Ovary (tissue), 9 donors: ENCODE data around the gene YES1. TPM values are rescaled to one million over a fixed set of nuclear protein-coding genes. Genes with fewer than 3 reads are reported as not detected.

ENCODE experiments used
- DNase-seq, 5 donors: peaks; one replicate each; pipeline ENCODE4 v3.0.0-alpha.2; 2019 to 2020
- H3K27ac ChIP-seq, 2 donors: fragments of 200-600 bp; one replicate each; pipeline versions ENCODE4 v1.5.1 to v1.8.0; 2019 to 2022
- H3K27me3 ChIP-seq: fragments of 200-600 bp; one replicate; pipeline ENCODE4 v1.8.0; 2022
- H3K36me3 ChIP-seq: fragments of 200-600 bp; sonication (generic); one replicate; pipeline ENCODE4 v1.5.1; 2019
- H3K4me1 ChIP-seq: one replicate; pipeline ENCODE4 v1.8.1; 2013; ENCODE audit warnings: mild to moderate bottlenecking, moderate library complexity; ENCODE audit not compliant: insufficient read depth
- H3K4me3 ChIP-seq: fragments of 200-600 bp; sonication (generic); one replicate; pipeline ENCODE4 v1.5.1; 2017
- H3K9me3 ChIP-seq, 2 donors: fragments of 200-600 bp in 1 of 2; sonication (generic) in 1 of 2; one replicate each; pipeline versions ENCODE4 v1.5.1 to v1.8.1; 2013 to 2019; ENCODE audit warnings: mild to moderate bottlenecking in 1 of 2, moderate library complexity in 1 of 2
- EP300 ChIP-seq: sonication (generic); formaldehyde crosslinking; IDR thresholded peaks from one replicate; pipeline ENCODE4 v1.6.1; 2017; ENCODE audit warnings: antibody characterized with exemption
- POLR2A ChIP-seq: fragments of 450-650 bp; IDR thresholded peaks from one replicate; pipeline ENCODE4 v1.6.1; 2017; ENCODE audit warnings: antibody characterized with exemption, mild to moderate bottlenecking, moderate library complexity
- WGBS, 3 donors: extraction: QIAGEN DNeasy Blood & Tissue Kit in 1 of 3; methylation state at CpG; one replicate each; pipeline versions ENCODE4 v1.1.5 to v1.1.7; 2013 to 2017; 5-methylcytosine and 5-hydroxymethylcytosine counted together
- intact Hi-C, 4 donors: fragments of 100-400 bp; cut with DNase I; formaldehyde crosslinking; loops; one replicate each; pipeline versions ENCODE4 v1.11.0 to v1.15.1; 2022 to 2023
- polyA plus RNA-seq, 2 donors: library from polyadenylated mRNA; stranded (reverse); fragments of 200-250 nt in 1 of 2; fragments of 350-450 nt in 1 of 2; fragmentation: Illumina TruSeq in 1 of 2; extraction: RNeasy Lipid Tissue Mini Kit (QIAGEN cat#74804) in 1 of 2; gene quantifications; one replicate each; pipeline ENCODE4 v1.2.3, GENCODE V29; 2013 to 2014
- total RNA-seq, 7 donors: library from RNA; depleted of rRNA in 2 of 7; stranded (reverse); fragments of >200 nt in 2 of 7; fragmentation: NEBNext Ultra II Directional in 3 of 7; extraction: Animal tissue kit (Norgen Biotek cat#: 25700) in 3 of 7; gene quantifications; one replicate each; pipeline versions ENCODE4 v1.1.0 to v1.2.4, GENCODE V29; 2016 to 2023
- TF ChIP-seq, protein P1 (sequence below), 3 donors: fragments of 450-650 bp in 2 of 3; fragments of 200-600 bp in 1 of 3; IDR thresholded peaks; one replicate each; pipeline versions ENCODE4 v1.5.1 to v1.8.0; 2016 to 2022; ENCODE audit warnings: antibody characterized with exemption in 3 of 3, mild to moderate bottlenecking in 1 of 3
- donor health status: DM: no; HTN: no; CAD: no; lungs with moderate emphysema.
- donor health status: DM: no; HTN: no; CAD: no.
- donor health status: Bipolar disorder and iron deficiency.
- donor health status: DM: yes; HTN: yes; CAD: no.
- donor health status: DM: no; HTN: no; CAD: no.
- donor health status: DM: yes; HTN: yes; CAD: no.

The YES1 gene
- total and polyA plus RNA-seq, 9 donors = 14.3 to 95.1 (median 34.6) TPM

DNA sequence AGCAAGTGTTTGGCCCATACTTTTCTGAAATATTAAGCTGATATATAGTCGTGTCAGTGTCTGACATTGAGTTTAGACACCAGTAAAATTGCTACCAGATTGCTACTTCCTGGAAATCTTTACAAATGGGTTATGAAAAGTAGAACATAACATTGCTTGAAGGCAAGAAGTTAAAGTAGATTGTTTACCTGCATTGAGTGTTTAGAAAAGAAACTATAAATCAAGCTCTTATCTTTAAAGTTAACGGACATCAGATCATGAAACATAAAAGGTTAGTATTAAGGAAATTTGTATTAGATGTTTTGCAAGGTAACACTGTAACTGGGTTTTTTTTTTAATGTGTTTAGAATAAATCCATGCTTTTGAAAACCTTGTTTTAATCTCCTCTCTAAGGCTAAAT lies 4.8 kb upstream of the YES1 start:
- no peak overlapping the region for H3K27ac ChIP-seq
- intact Hi-C loops = no loop called here
- no peak for TF ChIP-seq POLR2A
- TF ChIP-seq, protein P1, sequence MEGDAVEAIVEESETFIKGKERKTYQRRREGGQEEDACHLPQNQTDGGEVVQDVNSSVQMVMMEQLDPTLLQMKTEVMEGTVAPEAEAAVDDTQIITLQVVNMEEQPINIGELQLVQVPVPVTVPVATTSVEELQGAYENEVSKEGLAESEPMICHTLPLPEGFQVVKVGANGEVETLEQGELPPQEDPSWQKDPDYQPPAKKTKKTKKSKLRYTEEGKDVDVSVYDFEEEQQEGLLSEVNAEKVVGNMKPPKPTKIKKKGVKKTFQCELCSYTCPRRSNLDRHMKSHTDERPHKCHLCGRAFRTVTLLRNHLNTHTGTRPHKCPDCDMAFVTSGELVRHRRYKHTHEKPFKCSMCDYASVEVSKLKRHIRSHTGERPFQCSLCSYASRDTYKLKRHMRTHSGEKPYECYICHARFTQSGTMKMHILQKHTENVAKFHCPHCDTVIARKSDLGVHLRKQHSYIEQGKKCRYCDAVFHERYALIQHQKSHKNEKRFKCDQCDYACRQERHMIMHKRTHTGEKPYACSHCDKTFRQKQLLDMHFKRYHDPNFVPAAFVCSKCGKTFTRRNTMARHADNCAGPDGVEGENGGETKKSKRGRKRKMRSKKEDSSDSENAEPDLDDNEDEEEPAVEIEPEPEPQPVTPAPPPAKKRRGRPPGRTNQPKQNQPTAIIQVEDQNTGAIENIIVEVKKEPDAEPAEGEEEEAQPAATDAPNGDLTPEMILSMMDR (IDR thresholded peaks at IDR 0.05) = no peak
- no peak for TF ChIP-seq EP300
- peaks cover 2% of the 10 kb centered on the region for H3K4me1 ChIP-seq
- H3K36me3 ChIP-seq = no peaks in the 10 kb centered on the region
- H3K27me3 ChIP-seq = no peaks in the 10 kb centered on the region
- no peak for DNase-seq
- no peak overlapping the region for H3K4me3 ChIP-seq
- WGBS, 3 donors = 44 to 49% (median 48%) methylated on average over 2 of the region's 2 CpGs
- H3K9me3 ChIP-seq = no peaks in the 10 kb centered on the region

DNA sequence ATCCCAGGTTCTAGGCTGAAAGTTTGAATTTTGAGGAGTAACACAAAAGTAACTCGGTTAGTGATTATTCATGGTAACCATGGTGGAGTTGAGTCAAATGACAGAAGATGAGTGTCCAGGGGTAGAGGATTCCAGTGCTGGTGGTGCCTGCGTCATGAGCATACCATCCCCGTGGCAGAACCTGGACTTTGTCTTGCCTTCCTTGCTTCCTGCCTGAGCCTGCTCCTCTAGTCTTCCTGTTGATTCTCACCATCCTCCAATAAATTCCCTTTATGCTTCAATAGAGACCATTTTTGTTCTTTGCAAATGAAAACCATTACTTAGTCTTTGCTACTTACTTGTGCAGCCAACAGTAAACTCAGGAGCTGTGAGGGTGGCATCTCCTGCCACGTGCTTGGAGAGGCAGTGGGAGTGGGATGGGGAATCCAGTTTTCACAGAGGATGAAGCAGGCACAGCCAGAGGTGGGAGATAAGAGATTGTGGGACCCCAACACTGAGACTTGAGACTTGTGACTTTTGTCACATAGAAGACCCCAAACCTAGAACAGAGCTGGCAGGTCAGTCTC lies 4.1 kb upstream of the YES1 start:
- H3K27ac ChIP-seq = no peak overlapping the region
- intact Hi-C loops = no loop called here
- TF ChIP-seq EP300 (no peak), POLR2A (no peak)
- TF ChIP-seq, protein P1 (IDR thresholded peaks at IDR 0.05) = no peak

DNA sequence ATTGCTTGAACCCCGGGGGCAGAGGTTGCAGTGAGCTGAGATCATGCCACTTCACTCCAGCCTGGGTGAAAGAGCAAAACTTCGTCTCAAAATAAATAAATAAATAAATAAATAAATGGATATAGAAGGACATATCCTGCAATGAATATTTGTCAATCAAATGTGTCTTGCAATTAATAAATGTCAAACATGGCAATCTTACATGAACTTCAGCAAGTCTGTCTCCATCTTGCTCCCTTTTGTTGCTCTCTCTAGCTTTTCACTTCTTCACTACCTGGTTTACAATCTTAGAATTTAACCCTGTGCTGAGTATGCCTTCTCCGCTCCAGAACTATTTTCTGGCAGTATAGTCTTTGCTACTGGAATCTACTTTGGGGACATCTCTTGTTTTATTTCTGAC lies 3.3 kb upstream of the YES1 start:
- Histone ChIP-seq H3K4me1 (peaks cover 2% of the 10 kb centered on the region), H3K27ac (no peak overlapping the region), H3K9me3 (no peaks in the 10 kb centered on the region), H3K27me3 (no peaks in the 10 kb centered on the region), H3K36me3 (no peaks in the 10 kb centered on the region), H3K4me3 (no peak overlapping the region)
- intact Hi-C loops = no loop called here
- WGBS, 3 donors = 78 to 92% (median 79%) methylated on average over 3 of the region's 3 CpGs
- no peak for TF ChIP-seq EP300
- no peak for TF ChIP-seq POLR2A
- TF ChIP-seq, protein P1 (IDR thresholded peaks at IDR 0.05) = no peak
- no peak for DNase-seq

More for the DNA sequence above, 4.1 kb upstream of the YES1 start:
- no peak for DNase-seq
- Histone ChIP-seq H3K27me3 (no peaks in the 10 kb centered on the region), H3K36me3 (no peaks in the 10 kb centered on the region), H3K4me3 (no peak overlapping the region), H3K4me1 (peaks cover 2% of the 10 kb centered on the region), H3K9me3 (no peaks in the 10 kb centered on the region)
- 86 to 94% (median 90%) methylated on average over 4 of the region's 4 CpGs for WGBS, 3 donors

DNA sequence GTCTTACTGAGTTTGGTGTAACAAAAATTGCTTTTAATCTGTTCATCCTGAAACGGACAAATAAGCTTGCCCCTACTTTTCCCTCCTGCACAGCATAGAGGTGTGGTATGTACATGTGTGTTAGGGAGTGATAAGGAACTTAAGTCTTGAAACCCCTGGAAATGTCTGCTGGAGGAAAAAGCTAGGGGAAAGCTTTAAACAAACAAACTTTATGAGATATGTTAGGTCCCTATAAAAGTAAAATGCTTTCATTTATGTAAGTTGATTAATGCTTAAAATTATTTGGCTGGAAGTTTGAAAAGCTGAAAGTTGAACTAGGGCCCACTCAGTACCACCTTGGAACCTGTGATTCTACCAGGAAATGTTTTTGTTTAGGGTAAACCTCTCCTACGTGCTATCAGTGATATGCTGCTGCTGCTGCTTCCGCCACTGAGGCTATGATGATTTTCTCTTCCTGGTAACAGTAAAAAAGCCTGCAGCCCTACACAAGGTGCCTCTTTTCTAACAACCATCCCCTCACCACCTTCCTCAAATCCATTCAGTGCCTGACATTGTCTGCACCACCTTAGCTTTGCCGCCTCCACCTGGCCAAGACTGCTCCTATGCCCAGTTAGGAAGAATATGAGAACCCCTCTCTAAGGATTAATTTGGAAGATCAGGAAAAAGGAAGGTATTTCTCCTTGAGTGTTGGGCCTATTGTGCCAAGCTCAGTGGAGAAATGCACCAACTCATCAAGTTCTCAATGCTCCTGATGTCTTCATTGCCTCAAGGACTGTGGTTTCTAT lies 2.5 kb upstream of the YES1 start:
- intact Hi-C loops = no loop called here
- no peaks in the 10 kb centered on the region for H3K36me3 ChIP-seq
- DNase-seq = no peak
- no peak overlapping the region for H3K27ac ChIP-seq
- no peak overlapping the region for H3K4me3 ChIP-seq
- WGBS, 3 donors = 63 to 71% (median 66%) methylated on average over 4 of the region's 4 CpGs
- H3K9me3 ChIP-seq = no peaks in the 10 kb centered on the region
- H3K27me3 ChIP-seq = no peaks in the 10 kb centered on the region
- TF ChIP-seq POLR2A (no peak), EP300 (no peak)
- TF ChIP-seq, protein P1 (IDR thresholded peaks at IDR 0.05) = no peak
- peaks cover 2% of the 10 kb centered on the region for H3K4me1 ChIP-seq
